LNCAP (cell line): ENCODE data around the gene MRRF.

Experiments
- CTCF ChIP-seq: fragments of 450-650 bp; IDR thresholded peaks from 2 replicates; pipeline ENCODE4 v1.5.1; 2017; ENCODE audit warnings: mild to moderate bottlenecking

The MRRF gene

DNA sequence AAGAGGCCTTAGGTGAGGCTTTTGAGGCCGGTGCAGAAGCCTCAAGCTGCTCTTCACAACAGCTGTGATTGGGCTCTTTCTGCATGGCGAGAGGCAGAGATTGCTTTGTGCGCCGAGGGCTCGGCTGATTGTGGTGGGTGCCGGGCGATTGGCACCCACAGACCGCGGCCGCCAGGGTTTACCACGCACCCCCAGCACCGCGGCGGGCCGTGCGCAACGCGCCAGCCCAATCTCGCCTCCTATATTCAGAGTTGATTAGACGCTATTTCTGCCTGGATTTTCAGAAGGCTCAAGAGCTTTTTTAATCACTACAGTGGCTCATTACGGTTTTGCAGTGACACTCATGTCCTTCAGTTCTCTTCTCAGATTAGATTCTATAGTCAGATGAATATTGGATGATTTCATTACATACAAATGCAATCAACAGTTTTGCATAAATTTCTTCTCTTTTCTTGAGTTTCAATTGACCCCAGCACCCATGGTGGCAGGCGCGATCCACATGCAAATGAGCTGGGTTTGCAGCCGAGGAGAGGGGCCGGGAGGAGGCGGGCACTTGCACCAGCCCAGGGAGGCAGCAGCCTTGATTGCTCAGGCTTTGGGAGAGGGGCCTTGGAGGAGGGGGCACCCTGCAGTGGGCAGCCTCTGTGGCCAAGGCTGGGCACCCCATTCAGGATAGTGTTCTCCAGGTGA lies 72.3 kb downstream of the MRRF start:
- no peak for TF ChIP-seq CTCF

GRCh38 chr9:122337556-122337929 lies 72.9 kb downstream of the MRRF start:
- no peak for TF ChIP-seq CTCF

DNA sequence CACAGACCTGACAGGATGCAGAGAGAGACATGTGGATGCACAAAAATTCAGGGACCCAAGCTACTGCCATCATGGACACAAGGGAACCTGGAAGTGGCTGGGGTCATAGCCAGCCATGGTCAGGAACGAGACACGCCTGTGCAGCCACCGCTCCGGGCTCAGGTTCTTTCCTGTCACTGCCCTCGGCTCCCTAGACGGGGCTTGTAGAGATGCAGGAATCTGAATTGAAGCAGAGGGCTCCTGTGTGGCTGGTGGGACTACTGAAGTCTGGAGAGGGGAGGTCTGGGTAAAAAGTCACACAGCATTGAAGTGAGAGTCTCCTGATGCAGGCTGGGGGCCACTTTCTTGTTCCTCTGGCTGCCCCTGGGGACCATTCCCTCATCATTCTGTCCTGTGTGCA lies 73.9 kb downstream of the MRRF start:
- TF ChIP-seq CTCF: no peak

- TF ChIP-seq CTCF: no peak
These were observed 74.3 kb downstream of the MRRF start for GRCh38 chr9:122338994-122339393.

DNA sequence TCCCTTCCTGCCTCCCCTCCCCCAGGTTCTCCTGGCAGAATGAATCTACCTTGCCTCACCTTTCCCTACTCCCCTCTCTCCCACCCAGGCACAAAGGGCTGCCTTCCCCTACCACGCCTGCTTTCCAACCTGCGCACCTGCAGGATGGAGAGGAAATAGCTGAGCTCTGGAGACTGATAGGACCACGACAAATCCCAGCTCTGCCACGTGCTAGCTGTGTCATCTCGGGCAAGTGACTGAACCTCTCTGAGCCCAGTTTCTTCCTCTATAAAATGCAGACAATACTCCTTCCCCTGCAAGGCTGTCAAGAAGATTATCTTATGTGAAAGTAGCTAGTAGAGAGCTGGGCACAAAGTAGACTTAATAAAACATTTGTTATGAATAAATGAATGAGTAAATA lies 74.9 kb downstream of the MRRF start:
- no peak for TF ChIP-seq CTCF

GRCh38 chr9:122340161-122340560 lies 75.5 kb downstream of the MRRF start:
- no peak for TF ChIP-seq CTCF

GRCh38 chr9:122342323-122343050 lies 77.8 kb downstream of the MRRF start:
- TF ChIP-seq CTCF: no peak
